Keratinocyte (primary cell): ENCODE results near the gene OR6B2. TPM values are rescaled to one million over a fixed set of nuclear protein-coding genes. Genes with fewer than 3 reads are reported as not detected.

Source experiments
- DNase-seq: peaks from one replicate; pipeline ENCODE4 v3.0.0-alpha.2; 2011; ENCODE audit warnings: low read depth, missing footprints, low spot score
- FAIRE-seq: peaks from 2 replicates; lab custom pipeline; 2011; peaks lifted over from hg19 to GRCh38; lab: Jason Lieb, UNC
- H2AFZ ChIP-seq: 2 replicates; pipeline ENCODE4 v1.6.0; 2012; ENCODE audit warnings: low read length, control low read depth, inconsistent platforms; ENCODE audit not compliant: control insufficient read depth
- H3K27ac ChIP-seq: 2 replicates; pipeline ENCODE4 v1.5.1; 2011; ENCODE audit warnings: low read length; ENCODE audit not compliant: control insufficient read depth, insufficient read depth
- H3K27me3 ChIP-seq: 3 replicates; pipeline ENCODE4 v1.6.0; 2011; ENCODE audit warnings: low read length; ENCODE audit not compliant: control insufficient read depth, insufficient read depth; ENCODE audit errors: extremely low read depth
- H3K36me3 ChIP-seq, 2 experiments: 2 replicates in 1 of 2; 3 replicates in 1 of 2; pipeline ENCODE4 v1.5.1; 2011; ENCODE audit warnings: low read length in 2 of 2, mild to moderate bottlenecking in 1 of 2; ENCODE audit not compliant: control insufficient read depth in 2 of 2, insufficient read depth in 2 of 2; ENCODE audit errors: extremely low read depth in 1 of 2
- H3K4me1 ChIP-seq: 3 replicates; pipeline ENCODE4 v1.5.1; 2011; ENCODE audit warnings: low read length; ENCODE audit not compliant: control insufficient read depth, insufficient read depth; ENCODE audit errors: extremely low read depth
- H3K4me2 ChIP-seq: 3 replicates; pipeline ENCODE4 v1.6.0; 2011; ENCODE audit warnings: low read depth, low read length; ENCODE audit not compliant: control insufficient read depth, insufficient read depth; ENCODE audit errors: extremely low read depth
- H3K4me3 ChIP-seq, 3 experiments: fragments of 200-600 bp in 1 of 3; sonication (generic) in 1 of 3; 2 replicates in 2 of 3; 3 replicates in 1 of 3; pipeline ENCODE4 v1.5.1; 2011 to 2016; ENCODE audit warnings: low read length in 3 of 3, mild to moderate bottlenecking in 3 of 3, control low read depth in 2 of 3, inconsistent platforms in 1 of 3, low read depth in 1 of 3, mixed read lengths in 1 of 3, mixed run types in 1 of 3, moderate library complexity in 1 of 3; ENCODE audit not compliant: control insufficient read depth in 2 of 3, insufficient read depth in 2 of 3; ENCODE audit errors: extremely low read depth in 1 of 3
- H3K79me2 ChIP-seq: 2 replicates; pipeline ENCODE4 v1.6.0; 2012; ENCODE audit warnings: low read length; ENCODE audit not compliant: control insufficient read depth, insufficient read depth
- H3K9ac ChIP-seq: 3 replicates; pipeline ENCODE4 v1.6.0; 2011; ENCODE audit warnings: low read length; ENCODE audit not compliant: control insufficient read depth, insufficient read depth; ENCODE audit errors: extremely low read depth
- H3K9me1 ChIP-seq: 3 replicates; pipeline ENCODE4 v1.6.0; 2011; ENCODE audit warnings: low read length; ENCODE audit not compliant: control insufficient read depth, insufficient read depth; ENCODE audit errors: extremely low read depth
- H3K9me3 ChIP-seq: 2 replicates; pipeline ENCODE4 v1.5.1; 2012; ENCODE audit warnings: low read depth, low read length; ENCODE audit not compliant: control insufficient read depth
- H4K20me1 ChIP-seq: 3 replicates; pipeline ENCODE4 v1.6.0; 2011; ENCODE audit warnings: low read length; ENCODE audit not compliant: control insufficient read depth, insufficient read depth; ENCODE audit errors: extremely low read depth
- CTCF ChIP-seq, 3 experiments: IDR thresholded peaks in 1 of 3; conservative IDR thresholded peaks in 1 of 3; optimal IDR thresholded peaks in 1 of 3; 2 replicates in 2 of 3; 3 replicates in 1 of 3; pipeline versions ENCODE3 to v1.5.1; 2011; ENCODE audit warnings: low read length in 3 of 3, mild to moderate bottlenecking in 3 of 3, moderate library complexity in 2 of 3, control low read depth in 1 of 3, inconsistent platforms in 1 of 3; ENCODE audit not compliant: insufficient read depth in 2 of 3; ENCODE audit errors: extremely low read depth in 1 of 3
- EZH2 ChIP-seq: IDR thresholded peaks from one replicate; pipeline ENCODE4 v1.6.1; 2012; ENCODE audit warnings: inconsistent platforms, mild to moderate bottlenecking, low read length, moderate library complexity
- dilution Hi-C: fragments of 300-500 bp; cut with MboI; formaldehyde crosslinking; loops from one replicate; pipeline ENCODE4 v1.7.0; 2020; ENCODE audit warnings: low sequenced_read_pairs; ENCODE audit not compliant: extremely low pct_ligation_motif_present
- polyA plus RNA-seq, 5 experiments: library from polyadenylated mRNA; depleted of rRNA in 3 of 5; stranded (reverse) in 3 of 5; stranded (forward) in 1 of 5; unstranded in 1 of 5; fragments of >200 nt; gene quantifications; 1 replicate in 1 of 5; 2 replicates in 3 of 5; 3 replicates in 1 of 5; pipeline versions ENCODE4 v1.2.1 to v1.2.3, GENCODE V29; 2011 to 2012; ENCODE audit warnings: missing spikeins in 2 of 5, low read depth in 1 of 5, low replicate concordance in 1 of 5

Gene OR6B2
- polyA plus RNA-seq, 1 donor (not counting 4 experiments of a cell fraction or from before 2014, with no cell fraction given), result not detected

- no peaks in the 10 kb centered on the region for H3K79me2 ChIP-seq
- no peak overlapping the region for H2AFZ ChIP-seq
- no peak overlapping the region for H3K4me3 ChIP-seq
- FAIRE-seq (no peak), DNase-seq (no peak)
- no peak overlapping the region for H3K9ac ChIP-seq
- no peaks in the 10 kb centered on the region for H3K9me1 ChIP-seq
- no peaks in the 10 kb centered on the region for H3K9me3 ChIP-seq
- no peak overlapping the region for H3K4me2 ChIP-seq
- no peaks in the 10 kb centered on the region for H3K4me1 ChIP-seq
- H3K27ac ChIP-seq, result no peak overlapping the region
- dilution Hi-C loops, result no loop called here
- TF ChIP-seq CTCF (optimal IDR thresholded peaks at IDR 0.05 in 1 of 3, IDR thresholded peaks at IDR 0.05 in 1 of 3, conservative IDR thresholded peaks at IDR 0.05 in 1 of 3; ENCODE audit: extremely low read depth in 1 of 3, insufficient read depth in 2 of 3, low read length in 3 of 3) (no peak), EZH2 (no peak)
- H4K20me1 ChIP-seq, result no peaks in the 10 kb centered on the region
- no peaks in the 10 kb centered on the region for H3K36me3 ChIP-seq
- H3K27me3 ChIP-seq, result peaks cover 39% of the 10 kb centered on the region
Observed at GRCh38 chr2:240056678-240057077, 26.4 kb upstream of the OR6B2 start.

- no peaks in the 10 kb centered on the region for H3K36me3 ChIP-seq
- FAIRE-seq (no peak), DNase-seq (no peak)
- H3K4me2 ChIP-seq, result no peak overlapping the region
- no peak overlapping the region for H3K9ac ChIP-seq
- no peaks in the 10 kb centered on the region for H3K79me2 ChIP-seq
- peaks cover 39% of the 10 kb centered on the region for H3K27me3 ChIP-seq
- H3K9me3 ChIP-seq, result no peaks in the 10 kb centered on the region
- no peaks in the 10 kb centered on the region for H3K9me1 ChIP-seq
- no peak overlapping the region for H2AFZ ChIP-seq
- dilution Hi-C loops, result no loop called here
- H3K4me3 ChIP-seq, result no peak overlapping the region
- no peak overlapping the region for H3K27ac ChIP-seq
- no peaks in the 10 kb centered on the region for H3K4me1 ChIP-seq
- TF ChIP-seq CTCF (optimal IDR thresholded peaks at IDR 0.05 in 1 of 3, IDR thresholded peaks at IDR 0.05 in 1 of 3, conservative IDR thresholded peaks at IDR 0.05 in 1 of 3; ENCODE audit: extremely low read depth in 1 of 3, insufficient read depth in 2 of 3, low read length in 3 of 3), result no peak
- TF ChIP-seq EZH2, result no peak
- no peaks in the 10 kb centered on the region for H4K20me1 ChIP-seq
Observed at GRCh38 chr2:240055177-240055917, 25.1 kb upstream of the OR6B2 start.
